Stimulated activated CD8-positive, alpha-beta memory T cell treated with anti-CD3 and anti-CD28 coated beads, Interleukin-4, amount 100 ng/mL, for 48 hours (primary cell): ENCODE measurements around the gene PSMD12.

Experiments used
- DNase-seq: peaks from one replicate; pipeline ENCODE4 v3.0.0-alpha.2; 2020

PSMD12 gene

DNA sequence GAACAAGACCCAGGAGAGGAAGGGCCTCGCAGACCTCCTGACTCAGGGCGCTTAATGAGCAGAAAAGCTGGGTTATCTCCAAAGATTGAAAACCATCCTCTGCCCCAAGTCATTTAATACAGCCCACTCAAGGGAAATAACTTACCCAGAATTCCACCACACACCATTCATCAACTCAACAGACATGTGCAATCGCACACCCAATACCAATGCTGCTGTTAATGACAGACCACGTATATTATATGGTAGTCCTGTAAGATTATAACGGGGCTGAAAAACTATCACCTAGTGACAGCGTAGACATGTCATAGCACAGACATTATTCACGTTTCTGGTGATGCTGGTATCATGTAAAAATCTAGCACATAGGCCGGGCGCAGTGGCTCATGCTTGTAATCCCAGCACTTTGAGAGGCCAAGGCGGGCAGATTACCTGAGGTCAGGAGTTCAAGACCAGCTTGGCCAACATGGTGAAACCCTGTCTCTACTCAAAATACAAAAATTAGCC lies 68.9 kb downstream of the PSMD12 start:
- DNase-seq = no peak

DNA sequence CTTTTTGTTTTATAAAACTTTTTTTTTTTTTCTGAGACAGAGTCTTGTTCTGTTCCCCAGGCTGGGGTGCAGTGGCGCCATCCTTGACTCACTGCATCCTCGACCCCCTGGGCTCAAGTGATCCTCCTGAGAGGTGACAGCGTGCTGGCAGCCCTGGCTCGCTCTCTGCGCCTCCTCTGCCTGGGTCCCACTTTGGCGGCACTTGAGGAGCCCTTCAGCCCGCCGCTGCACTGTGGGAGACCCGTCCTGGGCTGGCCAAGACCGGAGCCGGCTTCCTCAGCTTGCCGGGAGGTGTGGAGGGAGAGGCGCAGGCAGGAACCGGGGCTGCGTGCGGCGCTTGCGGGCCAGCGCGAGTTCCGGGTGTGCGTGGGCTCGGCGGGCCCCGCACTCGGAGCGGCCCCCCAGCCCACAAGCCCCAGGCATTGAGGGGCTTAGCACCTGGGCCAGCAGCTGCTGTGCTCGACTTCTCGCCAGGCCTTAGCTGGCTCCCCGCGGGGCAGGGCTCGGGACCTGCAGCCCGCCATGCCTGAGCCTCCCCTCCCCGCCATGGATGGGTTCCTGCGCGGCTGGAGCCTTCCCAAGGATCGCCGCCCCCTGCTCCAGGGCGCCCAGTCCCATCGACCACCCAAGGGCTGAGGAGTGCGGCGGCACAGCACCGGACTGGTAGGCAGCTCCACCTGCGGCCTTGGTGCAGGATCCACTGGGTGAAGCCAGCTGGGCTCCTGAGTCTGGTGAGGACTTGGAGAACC lies 71.8 kb downstream of the PSMD12 start:
- no peak for DNase-seq

DNA sequence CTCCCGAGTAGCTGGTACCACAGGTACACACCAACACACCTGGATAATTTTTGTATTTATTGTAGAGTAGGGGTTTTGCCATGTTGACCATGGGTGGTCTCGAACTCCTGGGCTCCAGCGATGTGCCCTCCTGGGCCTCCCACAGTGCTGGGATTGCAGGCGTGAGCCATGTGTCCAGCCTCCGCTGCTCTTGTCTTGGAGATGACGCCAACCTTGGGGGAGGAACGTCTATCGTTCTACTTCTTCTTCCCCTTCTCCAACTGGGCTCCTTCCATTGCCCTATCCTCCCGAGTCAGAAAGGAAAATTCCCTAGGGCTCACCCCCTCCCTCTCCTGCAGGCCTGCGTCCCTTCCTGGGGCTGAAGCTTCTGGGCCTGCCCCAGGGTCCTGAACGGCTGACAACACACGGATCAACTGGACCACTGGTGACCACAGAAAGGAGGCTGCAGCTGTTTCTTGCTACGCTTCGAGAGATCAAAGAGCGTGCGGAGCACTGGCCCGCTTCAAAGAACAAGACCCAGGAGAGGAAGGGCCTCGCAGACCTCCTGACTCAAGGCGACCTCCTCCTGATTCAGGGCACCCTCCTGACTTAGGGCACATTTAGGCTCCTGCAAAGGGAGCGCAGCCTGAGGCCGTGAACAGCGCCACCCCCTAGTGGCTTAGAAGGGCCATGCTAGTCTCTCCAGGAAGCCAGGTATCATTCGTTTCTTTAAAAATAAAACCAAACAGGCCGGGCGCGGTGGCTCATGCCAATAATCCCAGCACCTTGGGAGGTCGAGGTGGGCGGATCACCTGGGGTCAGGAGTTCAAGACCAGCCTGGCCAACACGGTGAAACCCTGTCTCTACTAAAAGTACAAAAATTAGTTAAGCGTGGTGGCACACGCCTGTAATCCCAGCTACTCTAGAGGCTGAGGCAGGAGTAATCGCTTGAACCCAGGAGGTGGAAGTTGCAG lies 72.8 kb downstream of the PSMD12 start:
- peak; percentile 77 for DNase-seq

- DNase-seq = no peak
Measured at GRCh38 chr17:67290711-67291291, 75.6 kb downstream of the PSMD12 start.

DNA sequence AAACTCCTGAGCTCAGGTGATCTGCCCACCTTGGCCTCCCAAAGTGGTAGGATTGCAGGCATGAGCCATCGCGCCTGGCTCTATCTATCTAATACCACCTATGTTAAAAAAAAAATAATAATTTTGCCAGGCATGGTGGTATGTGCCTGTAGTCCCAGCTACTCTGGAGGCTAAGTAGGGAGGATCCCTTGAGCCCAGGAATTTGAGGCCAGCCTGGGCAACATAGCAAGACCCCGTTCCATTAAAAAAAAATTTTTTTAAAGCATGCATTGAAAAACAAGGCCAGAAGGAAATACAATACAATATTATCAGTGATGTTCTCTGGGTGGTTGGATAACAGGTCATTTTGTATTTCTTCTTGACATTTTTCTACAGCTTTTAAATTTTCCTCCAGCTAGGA lies 76.1 kb downstream of the PSMD12 start:
- DNase-seq = no peak

DNA sequence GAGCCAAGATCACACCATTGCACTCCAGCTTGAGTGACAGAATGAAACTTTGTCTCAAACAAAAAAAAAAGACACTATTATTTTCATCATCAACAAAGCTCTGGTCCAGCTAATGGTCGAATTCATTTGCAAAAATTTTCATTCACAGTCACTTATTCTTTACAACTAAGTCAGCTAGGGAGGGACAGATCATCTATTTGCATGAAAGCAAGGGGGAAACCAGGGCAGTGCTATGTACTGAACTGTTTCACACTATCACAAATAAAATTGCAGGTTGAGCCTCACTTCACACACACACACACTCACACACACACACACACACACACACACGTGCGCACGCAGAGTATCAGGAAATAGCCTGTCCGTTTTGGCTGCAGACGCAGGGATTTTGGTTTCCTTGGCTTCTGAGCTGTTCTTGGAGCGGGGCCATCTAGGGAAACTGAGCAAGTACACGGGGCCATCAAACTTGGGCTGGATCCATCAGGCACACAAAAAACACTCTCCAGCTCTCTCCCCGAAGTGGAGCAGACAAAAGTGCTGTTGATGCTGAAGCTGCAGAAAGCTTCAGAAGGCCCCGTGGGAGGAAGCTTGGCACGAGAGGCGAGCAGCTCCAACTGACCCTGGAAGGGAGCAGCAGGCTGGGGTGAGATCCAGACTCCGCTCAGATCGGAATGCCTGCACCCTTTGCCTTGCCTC lies 77.0 kb downstream of the PSMD12 start:
- DNase-seq = no peak
